HuH-7 (cell line): ENCODE measurements around the gene ZFYVE9.

ENCODE experiments used
- DNase-seq: peaks from one replicate; pipeline ENCODE4 v3.0.0; 2011; ENCODE audit warnings: low spot score

The ZFYVE9 gene

GRCh38 chr1:52341655-52342260 lies 199.9 kb downstream of the ZFYVE9 start:
- no peak for DNase-seq

- DNase-seq: no peak
Observed at GRCh38 chr1:52343979-52344378, 202.1 kb downstream of the ZFYVE9 start.

- DNase-seq: no peak
Observed at GRCh38 chr1:52345252-52345651, 203.4 kb downstream of the ZFYVE9 start.

GRCh38 chr1:52346653-52347052 lies 204.8 kb downstream of the ZFYVE9 start:
- no peak for DNase-seq

- peak; percentile 43 for DNase-seq
Observed at GRCh38 chr1:52348704-52349300, 206.9 kb downstream of the ZFYVE9 start.

- DNase-seq: no peak
Observed at GRCh38 chr1:52352690-52353089, 210.8 kb downstream of the ZFYVE9 start.

- DNase-seq: no peak
Observed at GRCh38 chr1:52355436-52355835, 213.5 kb downstream of the ZFYVE9 start.

GRCh38 chr1:52355847-52356505 lies 214.1 kb downstream of the ZFYVE9 start:
- no peak for DNase-seq

- no peak for DNase-seq
Observed at GRCh38 chr1:52356818-52357355, 215.0 kb downstream of the ZFYVE9 start.

- DNase-seq: no peak
Observed at GRCh38 chr1:52357397-52357796, 215.5 kb downstream of the ZFYVE9 start.

GRCh38 chr1:52358851-52359497 lies 217.1 kb downstream of the ZFYVE9 start:
- DNase-seq: no peak

GRCh38 chr1:52359676-52360594 lies 218.0 kb downstream of the ZFYVE9 start:
- no peak for DNase-seq

- no peak for DNase-seq
Observed at GRCh38 chr1:52360595-52360968, 218.7 kb downstream of the ZFYVE9 start.

- peak; percentile 25 for DNase-seq
Observed at GRCh38 chr1:52364235-52364839, 222.4 kb downstream of the ZFYVE9 start.

GRCh38 chr1:52365071-52365745 lies 223.3 kb downstream of the ZFYVE9 start:
- peak; percentile 36 for DNase-seq

GRCh38 chr1:52365746-52366516 lies 224.0 kb downstream of the ZFYVE9 start, which contains the start of gene CC2D1B:
CC2D1B (minus strand) TSS chr1:52366205; CDS start chr1:52364620, 1,585 bp downstream.
- peak; percentile 98 for DNase-seq

GRCh38 chr1:52366517-52366827 lies 224.6 kb downstream of the ZFYVE9 start:
- no peak for DNase-seq

GRCh38 chr1:52367272-52367671 lies 225.4 kb downstream of the ZFYVE9 start:
- DNase-seq: no peak

- peak; percentile 75 for DNase-seq
Observed at GRCh38 chr1:52368383-52369172, 226.7 kb downstream of the ZFYVE9 start.
